Measurements from ENCODE around the gene DGKZ. TPM values are rescaled to one million over a fixed set of nuclear protein-coding genes. Genes with fewer than 3 reads are reported as not detected.

Gene DGKZ
- total RNA-seq, 4 donors from 2014 or later = 45.0 to 97.0 (median 54.3) TPM

- no peak for TF ChIP-seq CTCF (IDR thresholded peaks at IDR 0.05; ENCODE audit: low read depth)
Observed at GRCh38 chr11:46350695-46351094, 3.4 kb downstream of the DGKZ start.

GRCh38 chr11:46351148-46351547 lies 3.9 kb downstream of the DGKZ start:
- TF ChIP-seq CTCF (IDR thresholded peaks at IDR 0.05; ENCODE audit: low read depth) = no peak

GRCh38 chr11:46351606-46352005 lies 4.3 kb downstream of the DGKZ start:
- TF ChIP-seq CTCF (IDR thresholded peaks at IDR 0.05; ENCODE audit: low read depth) = no peak

- no peak for TF ChIP-seq CTCF (IDR thresholded peaks at IDR 0.05; ENCODE audit: low read depth)
Observed at GRCh38 chr11:46352063-46352841, 5.0 kb downstream of the DGKZ start.

GRCh38 chr11:46353698-46354097 lies 6.4 kb downstream of the DGKZ start:
- no peak for TF ChIP-seq CTCF (IDR thresholded peaks at IDR 0.05; ENCODE audit: low read depth)

- no peak for TF ChIP-seq CTCF (IDR thresholded peaks at IDR 0.05; ENCODE audit: low read depth)
Observed at GRCh38 chr11:46356924-46357482, 9.7 kb downstream of the DGKZ start.

- no peak for TF ChIP-seq CTCF (IDR thresholded peaks at IDR 0.05; ENCODE audit: low read depth)
Observed at GRCh38 chr11:46357483-46357936, 10.2 kb downstream of the DGKZ start.

Data from subcutaneous adipose tissue (tissue), 4 donors.